IPS-18a (cell line): ENCODE data around the gene LY6G5B.

ENCODE experiments used
- H3K27ac ChIP-seq: one replicate; pipeline ENCODE4 v1.5.1; 2013; ENCODE audit warnings: low read length
- H3K27me3 ChIP-seq: one replicate; pipeline ENCODE4 v1.6.1; 2013; ENCODE audit warnings: mild to moderate bottlenecking, low read length; ENCODE audit not compliant: control insufficient read depth, insufficient read depth
- H3K36me3 ChIP-seq: one replicate; pipeline ENCODE4 v1.6.1; 2013; ENCODE audit warnings: low read depth, low read length; ENCODE audit not compliant: control insufficient read depth
- H3K4me1 ChIP-seq: one replicate; pipeline ENCODE4 v1.6.1; 2013; ENCODE audit warnings: low read depth, low read length; ENCODE audit not compliant: control insufficient read depth
- H3K4me3 ChIP-seq: one replicate; pipeline ENCODE4 v1.5.1; 2013; ENCODE audit warnings: low read length
- H3K9ac ChIP-seq: one replicate; pipeline ENCODE4 v1.6.1; 2013; ENCODE audit warnings: mild to moderate bottlenecking, low read length, moderate library complexity
- H3K9me3 ChIP-seq: one replicate; pipeline ENCODE4 v1.6.1; 2013; ENCODE audit warnings: low read depth, low read length; ENCODE audit not compliant: control insufficient read depth

Gene LY6G5B

DNA sequence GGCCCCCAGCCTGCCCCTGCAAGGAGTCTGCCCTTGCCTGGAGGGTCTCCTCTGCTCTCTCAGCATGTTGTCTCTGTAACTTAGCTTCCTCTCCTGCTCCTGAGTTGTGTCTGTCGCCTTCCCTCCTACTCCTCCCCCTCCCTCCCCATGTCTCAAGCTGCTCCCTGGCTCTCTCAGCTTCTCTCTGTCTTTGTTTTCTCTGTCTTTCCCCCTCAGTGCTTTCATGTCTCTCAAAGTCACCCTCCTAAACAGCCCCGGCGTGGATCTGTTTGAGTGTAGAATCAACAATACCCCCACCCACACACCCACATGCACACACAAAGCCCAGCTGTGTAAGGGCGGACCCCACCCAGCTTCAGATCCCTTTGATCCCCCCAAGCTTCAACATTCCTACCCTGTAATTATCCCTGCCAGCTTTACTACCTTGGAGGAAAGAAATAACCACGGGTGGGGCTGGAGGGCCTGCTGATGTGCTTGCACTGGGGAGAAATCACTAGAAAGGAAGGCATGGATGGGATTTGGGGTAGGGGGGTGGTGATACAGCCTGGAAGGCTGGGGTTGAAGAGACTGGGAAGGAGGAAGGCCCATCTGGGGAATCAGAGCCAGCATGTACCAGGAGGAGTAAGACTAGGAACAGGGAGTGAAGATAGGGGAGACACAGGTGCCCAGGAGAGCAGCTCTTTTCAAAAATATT, 44.4 kb downstream of the LY6G5B start:
- Histone ChIP-seq H3K9ac (peak overlapping the region; percentile 9), H3K27ac (no peak overlapping the region), H3K27me3 (no peaks in the 10 kb centered on the region), H3K4me3 (peak overlapping the region; percentile 21), H3K9me3 (no peaks in the 10 kb centered on the region), H3K36me3 (no peaks in the 10 kb centered on the region), H3K4me1 (peaks cover 38% of the 10 kb centered on the region)

DNA sequence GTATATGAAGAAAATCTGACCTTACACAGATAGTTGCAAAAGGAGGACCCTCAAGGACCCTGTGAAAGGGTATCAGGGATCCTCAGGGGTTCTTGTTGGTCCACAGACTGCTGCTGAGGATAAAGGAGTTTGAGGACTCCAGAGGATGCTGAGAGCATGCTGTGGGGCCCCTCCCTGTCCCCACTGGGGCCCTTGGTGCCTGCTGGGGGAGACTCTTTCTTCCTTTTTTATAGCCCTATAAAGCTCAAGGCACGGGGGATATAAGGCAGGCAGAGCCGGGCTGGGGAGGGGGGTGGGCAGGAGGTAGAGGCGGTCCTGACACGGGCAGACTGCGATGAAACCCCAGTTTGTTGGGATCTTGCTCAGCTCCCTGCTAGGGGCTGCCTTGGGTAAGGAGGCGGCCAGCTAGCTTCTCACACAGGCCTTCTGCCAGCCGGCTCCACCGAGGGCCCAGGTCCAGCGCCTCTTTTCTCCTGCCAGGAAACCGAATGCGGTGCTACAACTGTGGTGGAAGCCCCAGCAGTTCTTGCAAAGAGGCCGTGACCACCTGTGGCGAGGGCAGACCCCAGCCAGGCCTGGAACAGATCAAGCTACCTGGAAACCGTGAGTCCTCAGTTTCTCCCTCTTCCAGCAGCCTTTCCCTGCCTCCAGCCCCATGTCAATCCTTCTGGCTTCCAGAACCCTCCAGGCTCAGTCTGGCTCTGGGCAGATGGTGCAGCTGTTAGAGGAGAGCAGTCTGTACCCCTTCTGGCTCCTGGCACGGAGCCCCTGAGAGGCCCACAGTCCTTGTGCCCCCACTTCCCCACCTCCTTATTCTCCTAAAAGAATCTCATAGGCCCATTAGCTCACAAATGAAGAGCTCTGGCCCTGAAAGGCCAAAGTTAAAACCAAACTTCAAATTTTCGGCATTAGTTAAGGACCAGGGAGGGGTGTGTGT, 45.5 kb downstream of the LY6G5B start, which contains the start of gene LY6G6D:
Gene LY6G6D, plus strand, starts transcription at position 327 of the 937 bp plus-strand sequence. Its CDS starts 8 bp downstream, at position 335.
- Histone ChIP-seq H3K4me1 (peaks cover 38% of the 10 kb centered on the region), H3K4me3 (peak within 1 kb of the TSS; percentile 21), H3K27me3 (no peaks in the 10 kb centered on the region), H3K9me3 (no peaks in the 10 kb centered on the region), H3K36me3 (no peaks in the 10 kb centered on the region), H3K27ac (no peak within 1 kb of the TSS), H3K9ac (peak within 1 kb of the TSS; percentile 9)

DNA sequence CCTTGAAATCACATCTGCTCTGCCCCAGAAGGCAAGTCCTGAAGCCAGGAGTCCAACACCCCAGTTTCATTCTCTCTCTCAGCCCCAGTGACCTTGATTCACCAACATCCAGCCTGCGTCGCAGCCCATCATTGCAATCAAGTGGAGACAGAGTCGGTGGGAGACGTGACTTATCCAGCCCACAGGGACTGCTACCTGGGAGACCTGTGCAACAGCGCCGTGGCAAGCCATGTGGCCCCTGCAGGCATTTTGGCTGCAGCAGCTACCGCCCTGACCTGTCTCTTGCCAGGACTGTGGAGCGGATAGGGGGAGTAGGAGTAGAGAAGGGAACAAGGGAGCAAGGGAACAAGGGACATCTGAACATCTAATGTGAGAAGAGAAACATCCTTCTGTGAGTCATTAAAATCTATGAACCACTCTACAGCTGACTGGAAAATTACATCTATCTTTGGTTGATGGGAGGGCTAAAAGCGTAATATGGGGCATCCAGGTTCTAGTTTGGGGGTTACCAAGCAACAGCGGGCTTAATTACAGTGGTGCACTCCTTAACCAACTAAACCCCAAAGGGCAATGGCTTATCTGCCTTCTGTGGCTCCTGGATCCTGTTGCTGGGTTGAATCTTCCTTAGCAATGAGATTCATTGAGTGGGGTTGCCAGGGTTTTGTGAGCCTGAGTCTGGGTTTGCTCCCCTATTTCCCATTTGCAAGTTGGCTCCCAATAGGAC, 47.9 kb downstream of the LY6G5B start:
- no peak overlapping the region for H3K27ac ChIP-seq
- H3K9ac ChIP-seq, result no peak overlapping the region
- H3K4me1 ChIP-seq, result peaks cover 38% of the 10 kb centered on the region
- H3K9me3 ChIP-seq, result no peaks in the 10 kb centered on the region
- H3K36me3 ChIP-seq, result no peaks in the 10 kb centered on the region
- no peaks in the 10 kb centered on the region for H3K27me3 ChIP-seq
- H3K4me3 ChIP-seq, result no peak overlapping the region

DNA sequence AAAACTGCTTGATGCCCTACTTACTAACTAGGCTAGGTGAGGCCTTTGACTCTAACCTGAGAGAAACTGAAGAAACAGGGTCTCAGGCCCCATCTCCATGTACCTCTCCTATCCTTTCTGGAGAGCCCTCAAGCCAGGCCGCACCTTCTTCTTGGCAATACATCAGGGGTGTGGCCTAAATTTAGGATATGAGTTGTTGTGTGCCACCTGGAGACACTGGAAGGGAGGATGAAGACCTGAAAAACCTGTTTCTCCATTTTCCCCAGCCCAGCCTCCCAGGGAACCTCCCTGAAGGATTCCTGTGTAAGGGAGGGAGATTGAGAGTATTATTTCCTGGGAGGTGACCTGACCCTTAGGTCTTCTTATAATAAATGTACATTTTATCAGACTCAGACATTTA, 48.5 kb downstream of the LY6G5B start:
- Histone ChIP-seq H3K4me1 (peaks cover 38% of the 10 kb centered on the region), H3K9me3 (no peaks in the 10 kb centered on the region), H3K9ac (no peak overlapping the region), H3K27me3 (no peaks in the 10 kb centered on the region), H3K27ac (no peak overlapping the region), H3K4me3 (peak overlapping the region; percentile 25), H3K36me3 (no peaks in the 10 kb centered on the region)

DNA sequence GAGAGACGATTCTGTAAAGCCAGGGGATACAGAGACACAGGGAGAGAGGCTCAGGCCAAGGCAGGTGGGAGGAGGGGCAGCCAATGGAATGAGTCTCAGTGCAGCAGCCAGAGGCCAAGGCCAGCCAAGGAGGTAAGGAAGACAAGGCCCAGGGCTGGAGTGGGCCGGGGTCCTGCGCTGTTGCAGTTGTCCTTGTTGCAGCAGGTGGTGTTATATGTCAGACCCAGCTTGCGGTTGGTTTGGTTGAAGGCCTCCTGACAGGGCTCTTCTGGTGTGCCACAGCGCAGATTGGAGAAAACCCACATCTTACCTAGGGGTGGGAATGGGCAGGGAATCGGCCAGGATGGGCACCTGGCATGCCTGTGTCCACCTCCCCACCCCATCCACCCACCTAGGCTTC, 49.2 kb downstream of the LY6G5B start:
- no peak overlapping the region for H3K27ac ChIP-seq
- H3K4me3 ChIP-seq, result no peak overlapping the region
- no peaks in the 10 kb centered on the region for H3K36me3 ChIP-seq
- no peak overlapping the region for H3K9ac ChIP-seq
- H3K27me3 ChIP-seq, result no peaks in the 10 kb centered on the region
- H3K4me1 ChIP-seq, result peaks cover 30% of the 10 kb centered on the region
- H3K9me3 ChIP-seq, result no peaks in the 10 kb centered on the region

DNA sequence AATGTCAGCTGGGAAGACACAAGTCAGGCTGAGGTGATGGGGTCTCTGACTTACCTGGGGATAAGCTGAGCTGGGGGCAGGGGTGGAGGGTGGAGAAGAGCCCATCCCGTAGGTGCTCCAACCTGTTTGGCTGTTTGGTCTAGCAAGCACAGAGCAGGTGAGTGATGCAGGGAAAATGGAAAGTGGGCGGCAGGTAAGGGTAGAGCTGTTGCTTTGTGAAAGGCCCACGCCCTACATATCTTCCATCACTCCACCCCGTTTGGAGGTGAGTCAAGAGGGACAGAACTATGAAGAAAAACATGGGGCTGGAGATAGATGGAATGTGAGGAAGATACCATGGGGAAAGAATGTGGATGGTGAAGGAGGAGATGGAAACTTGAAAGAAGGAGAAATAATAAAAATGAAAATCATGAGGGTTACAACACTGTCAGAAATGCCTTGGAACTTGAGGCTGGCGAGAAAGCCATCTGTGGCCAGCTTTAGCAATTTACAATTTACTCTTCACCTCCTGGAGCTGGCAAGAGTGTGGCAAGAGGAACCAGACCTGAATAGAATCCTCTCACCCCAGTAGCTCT, 50.5 kb downstream of the LY6G5B start:
- Histone ChIP-seq H3K9ac (no peak overlapping the region), H3K4me3 (no peak overlapping the region), H3K27me3 (no peaks in the 10 kb centered on the region), H3K9me3 (no peaks in the 10 kb centered on the region), H3K27ac (no peak overlapping the region), H3K36me3 (no peaks in the 10 kb centered on the region), H3K4me1 (peaks cover 18% of the 10 kb centered on the region)

DNA sequence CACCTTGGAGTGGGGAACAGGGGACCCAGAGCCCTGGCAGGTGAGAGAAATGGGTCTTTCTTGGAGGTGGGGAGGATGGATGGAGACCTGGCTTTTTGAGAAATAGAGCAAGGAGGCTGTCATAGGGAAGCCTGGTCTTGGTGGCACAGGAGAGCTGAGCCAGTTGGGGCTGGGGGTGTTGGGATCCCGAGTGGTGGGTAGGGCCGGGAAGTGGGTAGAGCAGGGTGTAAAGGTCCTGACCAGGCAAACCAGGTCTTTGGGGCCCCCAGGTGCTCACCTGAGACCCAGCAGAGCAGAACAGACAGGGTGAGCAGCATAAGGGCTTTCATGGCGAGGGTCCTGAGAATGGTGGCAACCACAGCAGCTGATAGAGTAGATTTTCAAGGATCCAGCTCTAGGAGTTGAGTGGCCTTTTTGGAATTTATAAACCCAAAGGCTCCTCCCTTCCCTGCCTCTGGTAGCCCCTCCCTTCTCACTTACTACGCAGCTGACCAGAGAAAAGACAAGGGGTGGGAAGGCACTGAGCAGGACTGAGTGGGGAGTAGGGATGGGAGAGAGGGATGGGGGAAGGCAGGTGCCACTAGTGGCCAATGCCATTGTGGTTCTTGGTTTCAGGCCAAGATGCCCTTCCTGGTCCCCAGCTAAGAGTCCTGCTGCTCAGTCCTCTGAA, 51.7 kb downstream of the LY6G5B start, which contains the start of gene LY6G6C:
Gene LY6G6C, minus strand, starts transcription at position 396 of the 670 bp plus-strand sequence. Its CDS starts 67 bp downstream, at position 329.
- peaks cover 17% of the 10 kb centered on the region for H3K4me1 ChIP-seq
- peaks cover 5% of the 10 kb centered on the region for H3K36me3 ChIP-seq
- H3K9me3 ChIP-seq, result no peaks in the 10 kb centered on the region
- H3K27me3 ChIP-seq, result no peaks in the 10 kb centered on the region
- no peak within 1 kb of the TSS for H3K4me3 ChIP-seq
- no peak within 1 kb of the TSS for H3K27ac ChIP-seq
- H3K9ac ChIP-seq, result no peak within 1 kb of the TSS

DNA sequence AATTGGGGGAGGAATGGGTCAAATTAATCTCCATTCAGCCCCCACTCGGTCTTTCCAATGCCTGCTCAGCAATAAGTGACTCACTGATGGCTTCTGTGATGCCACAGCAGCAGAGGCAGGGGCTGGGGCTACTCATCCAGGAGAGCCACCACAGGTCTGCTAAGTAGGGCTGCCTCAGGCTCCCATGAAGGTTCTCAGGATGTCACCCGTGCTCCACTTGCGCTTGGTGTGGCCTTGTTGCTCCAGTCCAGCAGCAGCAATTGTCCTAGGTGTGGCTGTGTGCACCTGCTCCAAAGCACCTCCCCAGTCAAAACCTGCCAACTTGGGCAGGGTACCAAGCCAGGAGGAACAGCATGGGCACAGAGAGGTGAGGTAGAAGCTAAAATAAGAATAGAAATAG, 52.4 kb downstream of the LY6G5B start:
- Histone ChIP-seq H3K27me3 (no peaks in the 10 kb centered on the region), H3K9me3 (no peaks in the 10 kb centered on the region), H3K9ac (no peak overlapping the region), H3K4me3 (no peak overlapping the region), H3K4me1 (peaks cover 17% of the 10 kb centered on the region), H3K27ac (no peak overlapping the region), H3K36me3 (peaks cover 11% of the 10 kb centered on the region)
